Measurements from ENCODE around the gene RAB3C. TPM values are rescaled to one million over a fixed set of nuclear protein-coding genes. Genes with fewer than 3 reads are reported as not detected.

Gene RAB3C
- polyA plus RNA-seq, 1 donor (not counting 4 experiments of a cell fraction or from before 2014, with no cell fraction given) = not detected

DNA sequence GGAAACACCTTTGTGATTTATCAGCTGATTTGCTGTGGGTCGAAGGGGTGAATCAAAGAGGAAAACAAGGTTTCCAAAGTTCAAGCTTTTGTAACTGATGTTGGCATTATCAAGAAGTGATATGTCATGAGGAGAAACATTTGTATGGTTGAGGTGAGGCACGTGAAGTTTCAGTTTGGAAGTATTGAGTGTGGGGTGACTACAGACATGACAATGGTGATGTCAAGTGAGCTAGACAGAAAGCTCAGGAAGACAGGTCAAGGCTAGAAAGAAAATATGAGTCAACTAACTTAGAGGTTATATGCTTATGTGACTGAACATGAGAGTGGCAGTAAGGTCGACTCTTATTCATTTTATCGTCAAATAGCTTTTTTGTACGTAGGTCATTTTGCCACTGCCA is 99.1 kb downstream of the RAB3C start:
- H2AFZ ChIP-seq (ENCODE audit: control insufficient read depth, low read length) = no peak overlapping the region
- no peak overlapping the region for H3K27ac ChIP-seq (ENCODE audit: control insufficient read depth, insufficient read depth, low read length)
- dilution Hi-C loops (cut with MboI; ENCODE audit: extremely low pct_ligation_motif_present, low sequenced_read_pairs) = no loop called here
- no peaks in the 10 kb centered on the region for H3K79me2 ChIP-seq (ENCODE audit: control insufficient read depth, insufficient read depth, low read length)
- H3K9ac ChIP-seq (ENCODE audit: control insufficient read depth, extremely low read depth, insufficient read depth, low read length) = no peak overlapping the region
- H3K9me3 ChIP-seq (ENCODE audit: control insufficient read depth, low read depth, low read length) = no peaks in the 10 kb centered on the region
- FAIRE-seq = no peak
- H3K27me3 ChIP-seq (ENCODE audit: control insufficient read depth, extremely low read depth, insufficient read depth, low read length) = no peaks in the 10 kb centered on the region
- no peaks in the 10 kb centered on the region for H4K20me1 ChIP-seq (ENCODE audit: control insufficient read depth, extremely low read depth, insufficient read depth, low read length)
- no peak for DNase-seq (ENCODE audit: low read depth, low spot score)
- no peak overlapping the region for H3K4me2 ChIP-seq (ENCODE audit: control insufficient read depth, extremely low read depth, insufficient read depth, low read depth, low read length)
- no peaks in the 10 kb centered on the region for H3K36me3 ChIP-seq (ENCODE audit: control insufficient read depth in 2 of 2, extremely low read depth in 1 of 2, insufficient read depth in 2 of 2, low read length in 2 of 2)
- TF ChIP-seq, protein P1, sequence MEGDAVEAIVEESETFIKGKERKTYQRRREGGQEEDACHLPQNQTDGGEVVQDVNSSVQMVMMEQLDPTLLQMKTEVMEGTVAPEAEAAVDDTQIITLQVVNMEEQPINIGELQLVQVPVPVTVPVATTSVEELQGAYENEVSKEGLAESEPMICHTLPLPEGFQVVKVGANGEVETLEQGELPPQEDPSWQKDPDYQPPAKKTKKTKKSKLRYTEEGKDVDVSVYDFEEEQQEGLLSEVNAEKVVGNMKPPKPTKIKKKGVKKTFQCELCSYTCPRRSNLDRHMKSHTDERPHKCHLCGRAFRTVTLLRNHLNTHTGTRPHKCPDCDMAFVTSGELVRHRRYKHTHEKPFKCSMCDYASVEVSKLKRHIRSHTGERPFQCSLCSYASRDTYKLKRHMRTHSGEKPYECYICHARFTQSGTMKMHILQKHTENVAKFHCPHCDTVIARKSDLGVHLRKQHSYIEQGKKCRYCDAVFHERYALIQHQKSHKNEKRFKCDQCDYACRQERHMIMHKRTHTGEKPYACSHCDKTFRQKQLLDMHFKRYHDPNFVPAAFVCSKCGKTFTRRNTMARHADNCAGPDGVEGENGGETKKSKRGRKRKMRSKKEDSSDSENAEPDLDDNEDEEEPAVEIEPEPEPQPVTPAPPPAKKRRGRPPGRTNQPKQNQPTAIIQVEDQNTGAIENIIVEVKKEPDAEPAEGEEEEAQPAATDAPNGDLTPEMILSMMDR (optimal IDR thresholded peaks at IDR 0.05 in 1 of 3, IDR thresholded peaks at IDR 0.05 in 1 of 3, conservative IDR thresholded peaks at IDR 0.05 in 1 of 3; ENCODE audit: extremely low read depth in 1 of 3, insufficient read depth in 2 of 3, low read length in 3 of 3) = no peak
- no peak for TF ChIP-seq EZH2 (IDR thresholded peaks at IDR 0.05; ENCODE audit: low read length)
- H3K4me3 ChIP-seq (ENCODE audit: control insufficient read depth in 2 of 3, extremely low read depth in 1 of 3, insufficient read depth in 2 of 3, low read depth in 1 of 3, low read length in 3 of 3) = no peak overlapping the region
- no peaks in the 10 kb centered on the region for H3K9me1 ChIP-seq (ENCODE audit: control insufficient read depth, extremely low read depth, insufficient read depth, low read length)
- no peaks in the 10 kb centered on the region for H3K4me1 ChIP-seq (ENCODE audit: control insufficient read depth, extremely low read depth, insufficient read depth, low read length)

DNA sequence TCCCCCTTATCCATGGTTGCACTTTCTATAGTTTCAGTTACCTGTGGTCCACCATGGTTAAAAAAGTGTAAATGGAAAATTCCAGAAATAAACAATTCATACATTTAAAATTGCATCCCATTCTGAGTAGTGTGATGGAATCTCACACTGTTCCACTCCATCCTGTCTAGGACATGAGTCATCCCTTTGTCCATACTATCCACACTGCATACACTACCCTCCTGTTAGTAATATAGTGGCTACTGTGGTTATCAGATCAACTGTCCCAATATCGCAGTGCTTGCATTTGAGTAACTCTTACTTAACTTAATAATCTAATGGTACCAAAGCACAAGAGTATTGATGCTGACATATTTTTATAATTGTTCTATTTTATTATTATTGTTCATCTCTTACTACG is 100.7 kb downstream of the RAB3C start:
- no peak overlapping the region for H2AFZ ChIP-seq (ENCODE audit: control insufficient read depth, low read length)
- H3K36me3 ChIP-seq (ENCODE audit: control insufficient read depth in 2 of 2, extremely low read depth in 1 of 2, insufficient read depth in 2 of 2, low read length in 2 of 2) = no peaks in the 10 kb centered on the region
- H3K27ac ChIP-seq (ENCODE audit: control insufficient read depth, insufficient read depth, low read length) = no peak overlapping the region
- H3K9me3 ChIP-seq (ENCODE audit: control insufficient read depth, low read depth, low read length) = no peaks in the 10 kb centered on the region
- no peaks in the 10 kb centered on the region for H3K9me1 ChIP-seq (ENCODE audit: control insufficient read depth, extremely low read depth, insufficient read depth, low read length)
- dilution Hi-C loops (cut with MboI; ENCODE audit: extremely low pct_ligation_motif_present, low sequenced_read_pairs) = no loop called here
- DNase-seq (ENCODE audit: low read depth, low spot score) (no peak), FAIRE-seq (no peak)
- no peaks in the 10 kb centered on the region for H3K4me1 ChIP-seq (ENCODE audit: control insufficient read depth, extremely low read depth, insufficient read depth, low read length)
- H3K79me2 ChIP-seq (ENCODE audit: control insufficient read depth, insufficient read depth, low read length) = no peaks in the 10 kb centered on the region
- TF ChIP-seq EZH2 (IDR thresholded peaks at IDR 0.05; ENCODE audit: low read length) = no peak
- TF ChIP-seq, protein P1 (optimal IDR thresholded peaks at IDR 0.05 in 1 of 3, IDR thresholded peaks at IDR 0.05 in 1 of 3, conservative IDR thresholded peaks at IDR 0.05 in 1 of 3; ENCODE audit: extremely low read depth in 1 of 3, insufficient read depth in 2 of 3, low read length in 3 of 3) = no peak
- no peak overlapping the region for H3K4me2 ChIP-seq (ENCODE audit: control insufficient read depth, extremely low read depth, insufficient read depth, low read depth, low read length)
- H3K9ac ChIP-seq (ENCODE audit: control insufficient read depth, extremely low read depth, insufficient read depth, low read length) = no peak overlapping the region
- no peaks in the 10 kb centered on the region for H4K20me1 ChIP-seq (ENCODE audit: control insufficient read depth, extremely low read depth, insufficient read depth, low read length)
- no peak overlapping the region for H3K4me3 ChIP-seq (ENCODE audit: control insufficient read depth in 2 of 3, extremely low read depth in 1 of 3, insufficient read depth in 2 of 3, low read depth in 1 of 3, low read length in 3 of 3)
- no peaks in the 10 kb centered on the region for H3K27me3 ChIP-seq (ENCODE audit: control insufficient read depth, extremely low read depth, insufficient read depth, low read length)
